Mucosa of rectum (tissue), 2 donors: Measurements from ENCODE around the gene HELB.

Experiments used
- H3K27ac ChIP-seq, 2 donors: one replicate each; pipeline ENCODE4 v1.7.0; 2013; ENCODE audit warnings: inconsistent platforms in 2 of 2, low read depth in 2 of 2, low read length in 2 of 2
- H3K27me3 ChIP-seq, 2 donors: one replicate each; pipeline ENCODE4 v1.7.0; 2013; ENCODE audit warnings: low read length in 2 of 2; ENCODE audit not compliant: control insufficient read depth in 2 of 2, insufficient read depth in 2 of 2
- H3K36me3 ChIP-seq, 2 donors: one replicate each; pipeline ENCODE4 v1.7.0; 2013; ENCODE audit warnings: low read length in 2 of 2; ENCODE audit not compliant: control insufficient read depth in 2 of 2, insufficient read depth in 2 of 2
- H3K4me1 ChIP-seq, 2 donors: one replicate each; pipeline ENCODE4 v1.7.0; 2013; ENCODE audit warnings: low read length in 2 of 2, mild to moderate bottlenecking in 1 of 2; ENCODE audit not compliant: control insufficient read depth in 2 of 2, insufficient read depth in 2 of 2
- H3K4me3 ChIP-seq, 2 donors: one replicate each; pipeline ENCODE4 v1.7.0; 2013; ENCODE audit warnings: low read length in 2 of 2
- H3K9ac ChIP-seq, 2 donors: one replicate each; pipeline ENCODE4 v1.7.0; 2013; ENCODE audit warnings: low read length in 2 of 2, low read depth in 1 of 2, mild to moderate bottlenecking in 1 of 2
- H3K9me3 ChIP-seq, 2 donors: one replicate each; pipeline ENCODE4 v1.7.0; 2013; ENCODE audit warnings: low read length in 2 of 2; ENCODE audit not compliant: control insufficient read depth in 2 of 2
- donor health status: healthy.
- donor health status: Normal muscosa, but diverticular disease.

HELB gene

GRCh38 chr12:66375560-66375959 is 73.3 kb downstream of the HELB start:
- Histone ChIP-seq H3K4me1 (no peaks in the 10 kb centered on the region), H3K4me3 (no peak overlapping the region), H3K27me3 (no peaks in the 10 kb centered on the region), H3K9ac (no peak overlapping the region), H3K9me3 (no peaks in the 10 kb centered on the region), H3K36me3 (no peaks in the 10 kb centered on the region), H3K27ac (no peak overlapping the region)

DNA sequence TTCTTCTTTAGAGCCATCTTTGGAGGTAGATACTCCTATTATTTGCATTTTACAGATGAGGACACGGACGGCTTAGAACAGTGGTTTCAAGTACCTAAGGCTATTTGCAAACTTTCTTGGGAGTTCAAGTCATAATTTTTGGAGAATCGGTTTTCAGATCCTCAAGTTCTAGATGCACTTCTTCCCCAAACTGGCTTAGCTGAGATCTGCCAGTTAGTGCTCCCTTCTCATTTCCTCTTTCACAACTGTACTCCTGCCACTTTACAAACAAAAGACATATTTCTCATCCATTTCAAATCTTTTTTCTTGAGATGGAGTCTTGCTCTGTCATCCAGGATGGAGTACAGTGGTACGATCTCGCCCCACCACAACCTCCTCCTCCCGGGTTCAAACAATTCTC is 77.3 kb downstream of the HELB start:
- H3K27me3 ChIP-seq: no peaks in the 10 kb centered on the region
- no peaks in the 10 kb centered on the region for H3K9me3 ChIP-seq
- no peaks in the 10 kb centered on the region for H3K36me3 ChIP-seq
- no peak overlapping the region for H3K4me3 ChIP-seq
- H3K9ac ChIP-seq: no peak overlapping the region
- no peak overlapping the region for H3K27ac ChIP-seq
- no peaks in the 10 kb centered on the region for H3K4me1 ChIP-seq

DNA sequence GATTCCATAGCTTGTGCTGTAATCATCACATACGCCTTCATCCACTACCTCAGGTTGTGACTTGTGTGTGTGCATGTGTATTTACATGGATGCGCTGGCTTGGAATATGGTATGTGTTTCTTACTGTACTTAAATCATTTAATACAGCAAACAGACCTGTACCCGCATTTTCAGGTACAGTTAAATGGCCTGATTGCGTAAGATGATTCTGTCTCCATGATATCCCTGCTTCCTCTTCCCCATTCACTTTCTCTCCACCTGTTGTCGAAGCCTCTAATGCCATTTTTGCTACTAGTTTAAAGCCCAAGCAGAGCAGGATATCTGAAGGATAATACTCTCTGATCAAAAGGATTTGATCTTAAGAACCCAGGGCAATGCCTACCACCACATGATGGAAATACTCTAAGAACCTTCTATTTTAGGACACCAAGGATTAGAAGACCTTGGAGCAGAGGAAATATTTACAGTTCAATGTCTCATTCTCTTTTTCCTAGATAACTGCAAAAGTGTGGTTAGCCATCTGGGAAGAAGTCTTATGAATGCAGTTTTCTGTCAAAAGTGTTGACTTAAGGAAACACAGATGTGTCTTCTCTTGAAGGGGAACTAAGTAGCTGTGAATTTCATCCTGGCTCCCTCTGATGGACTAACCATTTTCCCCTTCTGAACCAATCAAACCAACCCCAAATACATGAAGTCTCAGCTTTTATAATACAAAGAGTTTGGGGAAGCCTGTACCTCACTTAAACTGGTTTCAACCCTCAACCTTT is 78.7 kb downstream of the HELB start:
- Histone ChIP-seq H3K9me3 (no peaks in the 10 kb centered on the region), H3K4me1 (no peaks in the 10 kb centered on the region), H3K4me3 (no peak overlapping the region), H3K9ac (no peak overlapping the region), H3K27me3 (no peaks in the 10 kb centered on the region), H3K27ac (no peak overlapping the region), H3K36me3 (no peaks in the 10 kb centered on the region)

DNA sequence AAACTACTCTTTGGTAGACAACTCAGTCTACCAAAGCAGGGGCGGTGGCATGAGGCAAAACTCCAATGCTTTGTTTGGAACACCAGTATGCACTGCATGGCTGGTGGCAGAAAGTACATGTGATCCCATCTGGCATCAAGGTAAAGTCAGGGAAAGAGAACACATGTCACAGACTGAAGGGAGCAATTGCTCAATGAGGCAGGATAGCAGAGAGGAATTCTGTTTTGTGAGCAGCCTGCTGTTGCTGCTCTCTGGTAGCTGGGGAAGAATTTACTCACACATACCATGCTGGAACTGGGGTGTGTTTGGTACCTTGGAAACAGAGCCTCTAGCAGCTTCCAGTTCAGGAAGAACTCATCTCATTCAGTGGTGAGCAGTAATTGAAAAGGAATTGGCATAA is 84.8 kb downstream of the HELB start:
- H3K9ac ChIP-seq: no peak overlapping the region
- H3K4me1 ChIP-seq: no peaks in the 10 kb centered on the region
- no peaks in the 10 kb centered on the region for H3K9me3 ChIP-seq
- no peaks in the 10 kb centered on the region for H3K27me3 ChIP-seq
- no peaks in the 10 kb centered on the region for H3K36me3 ChIP-seq
- H3K4me3 ChIP-seq: no peak overlapping the region
- no peak overlapping the region for H3K27ac ChIP-seq
